DND-41 (cell line): ENCODE measurements around the gene NEB.

ENCODE experiments used
- CTCF ChIP-seq: IDR thresholded peaks from 2 replicates; pipeline ENCODE4 v1.5.1; 2012; ENCODE audit warnings: borderline replicate concordance, low read length, moderate library complexity, mild to moderate bottlenecking; ENCODE audit not compliant: poor library complexity, severe bottlenecking; ENCODE audit errors: extremely low read depth
- EZH2 ChIP-seq: IDR thresholded peaks from 3 replicates; pipeline ENCODE4 v1.6.1; 2012; ENCODE audit warnings: borderline replicate concordance, low read depth, mild to moderate bottlenecking, moderate library complexity, low read length, inconsistent platforms; ENCODE audit not compliant: severe bottlenecking

- no peak for TF ChIP-seq EZH2
- TF ChIP-seq CTCF: no peak
Measured at GRCh38 chr2:151760139-151760650, 25.9 kb upstream of the NEB start.
